Measurements from ENCODE around the gene ZCCHC24. TPM values are rescaled to one million over a fixed set of nuclear protein-coding genes. Genes with fewer than 3 reads are reported as not detected.

ZCCHC24 gene
- total RNA-seq, 3 donors from 2014 or later = 5.6 to 125 (median 22.8) TPM

DNA sequence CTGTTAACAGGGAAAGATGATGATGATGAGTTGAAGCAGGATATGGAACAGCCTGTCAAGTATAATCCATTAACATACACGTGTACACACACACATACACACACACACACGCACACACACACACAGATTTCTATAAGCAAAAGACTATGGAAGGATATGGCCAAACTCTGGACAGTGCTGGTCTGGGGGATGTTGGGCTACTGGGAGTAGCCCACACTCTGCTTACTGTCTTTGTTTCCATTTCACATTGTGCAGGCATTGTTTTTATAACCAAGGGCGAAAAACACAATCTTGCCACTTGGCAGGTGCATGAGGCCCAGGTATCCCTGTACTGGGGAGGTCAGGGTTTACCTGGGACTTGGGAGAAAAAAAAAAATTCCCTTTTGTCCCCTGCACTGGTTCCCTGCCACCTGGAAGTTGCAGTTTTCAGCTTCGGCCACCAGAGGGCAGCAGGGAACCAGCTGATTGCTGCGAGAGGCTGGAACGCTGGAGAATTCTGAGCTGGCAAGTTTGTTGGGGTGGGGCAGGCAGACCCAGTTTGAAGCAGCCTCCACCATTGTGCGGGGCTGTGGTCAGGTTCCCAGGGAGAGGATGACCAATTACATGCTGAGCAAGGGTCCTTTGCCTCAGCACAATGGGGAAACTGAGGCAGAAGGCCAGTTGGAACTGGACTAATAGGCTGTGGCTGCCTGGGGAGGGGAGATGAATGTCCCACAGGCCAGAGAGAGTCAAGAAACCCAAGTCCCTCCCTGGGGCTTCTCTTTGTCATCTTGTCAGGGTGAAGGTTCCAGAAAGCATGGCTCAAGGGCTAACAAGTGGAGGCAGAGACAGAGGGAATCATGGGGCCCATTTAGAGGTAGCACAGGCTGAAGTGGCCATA, 70.9 kb downstream of the ZCCHC24 start:
- intact Hi-C loops (cut with DNase I, micrococcal nuclease) = loop anchor here (5.0 to 10.0 kb wide), 3 partner anchors 90 to 113 kb away; no protein-coding TSS in a partner anchor

DNA sequence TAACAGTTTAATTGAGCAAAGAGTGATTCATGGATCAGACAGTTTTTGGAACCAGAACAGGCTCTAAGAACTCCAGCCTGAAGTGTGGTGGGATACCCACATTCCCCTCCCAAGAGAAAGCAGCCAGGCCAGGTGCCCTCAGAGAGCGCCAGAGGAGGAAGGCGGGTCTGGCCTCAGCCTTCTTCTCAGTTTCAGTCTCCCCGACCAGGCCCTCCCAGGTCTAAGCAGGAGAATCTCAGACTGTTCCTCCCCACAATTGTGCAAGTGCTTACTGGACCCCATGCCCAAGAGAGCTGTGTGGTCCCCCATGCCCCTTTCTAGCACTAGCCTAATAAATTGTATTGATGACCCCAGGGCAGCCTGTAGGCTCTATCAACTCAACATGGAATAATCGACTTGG, 72.6 kb downstream of the ZCCHC24 start:
- no peaks in the 10 kb centered on the region for H3K36me3 ChIP-seq (ENCODE audit: low read depth)
- no peaks in the 10 kb centered on the region for H3K4me1 ChIP-seq (ENCODE audit: low read depth)
- TF ChIP-seq, protein P1, sequence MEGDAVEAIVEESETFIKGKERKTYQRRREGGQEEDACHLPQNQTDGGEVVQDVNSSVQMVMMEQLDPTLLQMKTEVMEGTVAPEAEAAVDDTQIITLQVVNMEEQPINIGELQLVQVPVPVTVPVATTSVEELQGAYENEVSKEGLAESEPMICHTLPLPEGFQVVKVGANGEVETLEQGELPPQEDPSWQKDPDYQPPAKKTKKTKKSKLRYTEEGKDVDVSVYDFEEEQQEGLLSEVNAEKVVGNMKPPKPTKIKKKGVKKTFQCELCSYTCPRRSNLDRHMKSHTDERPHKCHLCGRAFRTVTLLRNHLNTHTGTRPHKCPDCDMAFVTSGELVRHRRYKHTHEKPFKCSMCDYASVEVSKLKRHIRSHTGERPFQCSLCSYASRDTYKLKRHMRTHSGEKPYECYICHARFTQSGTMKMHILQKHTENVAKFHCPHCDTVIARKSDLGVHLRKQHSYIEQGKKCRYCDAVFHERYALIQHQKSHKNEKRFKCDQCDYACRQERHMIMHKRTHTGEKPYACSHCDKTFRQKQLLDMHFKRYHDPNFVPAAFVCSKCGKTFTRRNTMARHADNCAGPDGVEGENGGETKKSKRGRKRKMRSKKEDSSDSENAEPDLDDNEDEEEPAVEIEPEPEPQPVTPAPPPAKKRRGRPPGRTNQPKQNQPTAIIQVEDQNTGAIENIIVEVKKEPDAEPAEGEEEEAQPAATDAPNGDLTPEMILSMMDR (IDR thresholded peaks at IDR 0.05) = no peak
- ATAC-seq (no peak), DNase-seq (no peak)
- H3K9me3 ChIP-seq = peaks cover 2% of the 10 kb centered on the region
- intact Hi-C loops (cut with DNase I, micrococcal nuclease) = loop anchor here (5.0 to 10.0 kb wide), 2 partner anchors 92 to 114 kb away; no protein-coding TSS in a partner anchor
- H3K4me3 ChIP-seq = no peak overlapping the region

More for the DNA sequence above, 70.9 kb downstream of the ZCCHC24 start:
- Histone ChIP-seq H3K4me1 (ENCODE audit: low read depth) (no peaks in the 10 kb centered on the region), H3K9me3 (peaks cover 2% of the 10 kb centered on the region), H3K4me3 (no peak overlapping the region), H3K36me3 (ENCODE audit: low read depth) (no peaks in the 10 kb centered on the region)
- TF ChIP-seq, protein P1 (IDR thresholded peaks at IDR 0.05) = peak; percentile 94
- DNase-seq (peak; percentile 78 to 88 (median 86)), ATAC-seq (peak; percentile 92)

DNA sequence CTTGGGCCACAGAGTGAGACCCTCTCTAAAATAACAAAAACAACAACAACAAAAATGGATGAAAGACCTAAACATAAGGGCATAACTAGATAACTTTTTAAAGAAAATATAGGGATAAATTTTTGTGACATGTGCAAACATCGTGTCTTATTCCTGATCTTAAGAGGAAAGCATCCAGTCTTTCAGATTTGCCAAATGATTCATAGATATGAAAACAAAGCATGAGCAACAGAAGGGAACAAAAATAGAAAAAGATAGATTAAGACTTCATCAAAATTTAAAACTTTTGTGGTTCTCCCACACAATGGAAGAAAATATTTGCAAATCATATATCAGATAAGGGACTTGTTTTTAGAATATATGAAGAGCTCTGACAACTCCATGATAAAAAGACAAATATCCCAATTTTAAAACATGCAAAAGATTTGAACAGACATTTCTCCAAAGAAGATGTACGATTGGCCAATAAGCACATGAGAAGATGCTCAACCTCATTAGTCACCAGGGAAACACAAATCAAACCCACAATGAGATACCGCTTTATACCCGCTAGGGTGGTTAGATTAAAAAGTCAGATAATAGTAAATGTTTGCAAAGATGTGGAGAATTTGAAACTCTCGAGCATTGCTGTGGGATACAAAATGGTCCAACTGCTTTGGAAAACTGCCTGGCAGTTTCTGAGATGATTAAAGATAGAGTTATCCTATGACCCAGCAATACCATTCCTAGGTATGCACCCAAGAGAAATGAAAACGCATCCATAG, 77.8 kb downstream of the ZCCHC24 start:
- DNase-seq = no peak
- TF ChIP-seq, protein P1 (IDR thresholded peaks at IDR 0.05) = no peak
- no peak overlapping the region for H3K4me3 ChIP-seq
- peaks cover 2% of the 10 kb centered on the region for H3K9me3 ChIP-seq
- H3K36me3 ChIP-seq (ENCODE audit: low read depth) = no peaks in the 10 kb centered on the region
- intact Hi-C loops (cut with DNase I, micrococcal nuclease) = no loop called here
- no peaks in the 10 kb centered on the region for H3K4me1 ChIP-seq (ENCODE audit: low read depth)
- no peak for ATAC-seq

DNA sequence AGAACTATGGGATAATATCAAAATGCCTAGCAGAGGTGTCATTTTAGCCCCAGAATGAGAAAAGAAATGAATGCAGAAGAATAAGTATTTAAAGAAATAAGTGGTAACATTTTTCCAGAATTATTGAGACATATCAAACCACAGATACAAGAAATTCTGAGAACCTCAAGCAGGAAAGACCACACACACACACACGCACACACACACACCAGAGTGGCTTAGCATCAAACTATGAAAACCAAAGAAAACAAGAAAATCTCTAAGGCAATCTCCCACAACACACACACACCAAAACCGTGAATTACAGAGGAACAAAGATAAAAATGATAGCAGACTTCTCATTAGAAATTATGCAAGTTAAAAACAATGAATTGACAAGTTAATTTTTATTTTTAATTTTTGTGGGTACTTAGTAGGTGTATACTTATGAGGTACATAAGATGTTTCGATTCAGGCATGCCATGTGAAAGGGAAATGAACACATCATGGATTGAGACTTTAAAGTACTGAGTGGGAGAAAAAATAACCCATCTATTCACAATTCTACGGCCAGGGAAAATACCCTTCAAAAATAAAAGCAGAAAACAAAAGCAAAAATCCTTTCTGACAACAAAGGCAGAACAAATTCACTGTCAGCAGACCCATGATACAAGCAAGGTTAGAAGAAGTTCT, 83.6 kb downstream of the ZCCHC24 start:
- DNase-seq (no peak), ATAC-seq (no peak)
- no peaks in the 10 kb centered on the region for H3K9me3 ChIP-seq
- intact Hi-C loops (cut with DNase I, micrococcal nuclease) = no loop called here
- no peak overlapping the region for H3K4me3 ChIP-seq
- H3K4me1 ChIP-seq (ENCODE audit: low read depth) = peaks cover 5% of the 10 kb centered on the region
- TF ChIP-seq, protein P1 (IDR thresholded peaks at IDR 0.05) = no peak
- H3K36me3 ChIP-seq (ENCODE audit: low read depth) = no peaks in the 10 kb centered on the region
